Adipocyte (in vitro differentiated cells): ENCODE data around the gene SPINK5.

ENCODE experiments used
- DNase-seq: peaks from one replicate; pipeline ENCODE4 v3.0.0-alpha.2; 2015; ENCODE audit warnings: low read depth
- H3K27me3 ChIP-seq: replicated peaks from 2 replicates; pipeline ENCODE4 v1.7.0; 2013; ENCODE audit warnings: mild to moderate bottlenecking, low read length, moderate library complexity; ENCODE audit not compliant: control insufficient read depth, insufficient read depth
- H3K36me3 ChIP-seq: 2 replicates; pipeline ENCODE4 v1.7.0; 2013; ENCODE audit warnings: low read length, mild to moderate bottlenecking, moderate library complexity; ENCODE audit not compliant: control insufficient read depth, insufficient read depth, severe bottlenecking
- H3K4me1 ChIP-seq: 2 replicates; pipeline ENCODE4 v1.7.0; 2013; ENCODE audit warnings: mild to moderate bottlenecking, low read length, moderate library complexity; ENCODE audit not compliant: control insufficient read depth, insufficient read depth
- H3K4me3 ChIP-seq: 2 replicates; pipeline ENCODE4 v1.7.0; 2013; ENCODE audit warnings: mild to moderate bottlenecking, low read length, moderate library complexity
- H3K9ac ChIP-seq: 2 replicates; pipeline ENCODE4 v1.7.0; 2013; ENCODE audit warnings: mild to moderate bottlenecking, low read length, moderate library complexity
- H3K9me3 ChIP-seq: 2 replicates; pipeline ENCODE4 v1.7.0; 2013; ENCODE audit warnings: mild to moderate bottlenecking, low read length, moderate library complexity; ENCODE audit not compliant: control insufficient read depth

Gene SPINK5

GRCh38 chr5:148094336-148094735 is 30.6 kb downstream of the SPINK5 start:
- DNase-seq = no peak
- Histone ChIP-seq H3K36me3 (no peaks in the 10 kb centered on the region), H3K9me3 (no peaks in the 10 kb centered on the region), H3K4me3 (no peak overlapping the region), H3K4me1 (no peaks in the 10 kb centered on the region), H3K27me3 (peaks cover 11% of the 10 kb centered on the region), H3K9ac (no peak overlapping the region)

GRCh38 chr5:148104226-148104625 is 40.4 kb downstream of the SPINK5 start:
- Histone ChIP-seq H3K36me3 (no peaks in the 10 kb centered on the region), H3K4me3 (no peak overlapping the region), H3K27me3 (peaks cover 7% of the 10 kb centered on the region), H3K9me3 (no peaks in the 10 kb centered on the region), H3K9ac (no peak overlapping the region), H3K4me1 (no peaks in the 10 kb centered on the region)
- no peak for DNase-seq

- no peak for DNase-seq
- Histone ChIP-seq H3K9ac (no peak overlapping the region), H3K4me1 (no peaks in the 10 kb centered on the region), H3K36me3 (no peaks in the 10 kb centered on the region), H3K9me3 (no peaks in the 10 kb centered on the region), H3K27me3 (peaks cover 15% of the 10 kb centered on the region), H3K4me3 (no peak overlapping the region)
Observed at GRCh38 chr5:148107608-148108007, 43.8 kb downstream of the SPINK5 start.

- Histone ChIP-seq H3K27me3 (peaks cover 11% of the 10 kb centered on the region), H3K9me3 (no peaks in the 10 kb centered on the region), H3K36me3 (no peaks in the 10 kb centered on the region), H3K4me3 (no peak overlapping the region), H3K4me1 (no peaks in the 10 kb centered on the region), H3K9ac (no peak overlapping the region)
- no peak for DNase-seq
Observed at GRCh38 chr5:148113243-148113642, 49.5 kb downstream of the SPINK5 start.

- peaks cover 5% of the 10 kb centered on the region for H3K27me3 ChIP-seq
- DNase-seq = no peak
- H3K4me1 ChIP-seq = no peaks in the 10 kb centered on the region
- H3K9ac ChIP-seq = no peak overlapping the region
- H3K9me3 ChIP-seq = no peaks in the 10 kb centered on the region
- H3K4me3 ChIP-seq = no peak overlapping the region
- no peaks in the 10 kb centered on the region for H3K36me3 ChIP-seq
Observed at GRCh38 chr5:148120317-148120716, 56.5 kb downstream of the SPINK5 start.

GRCh38 chr5:148125641-148126040 is 61.9 kb downstream of the SPINK5 start:
- Histone ChIP-seq H3K36me3 (no peaks in the 10 kb centered on the region), H3K4me1 (no peaks in the 10 kb centered on the region), H3K4me3 (no peak overlapping the region), H3K9me3 (no peaks in the 10 kb centered on the region), H3K9ac (no peak overlapping the region), H3K27me3 (no peaks in the 10 kb centered on the region)
- DNase-seq = peak; percentile 15

- Histone ChIP-seq H3K4me1 (no peaks in the 10 kb centered on the region), H3K27me3 (peaks cover 6% of the 10 kb centered on the region), H3K4me3 (no peak overlapping the region), H3K9ac (no peak overlapping the region), H3K9me3 (no peaks in the 10 kb centered on the region), H3K36me3 (no peaks in the 10 kb centered on the region)
- DNase-seq = no peak
Observed at GRCh38 chr5:148135091-148136048, 71.6 kb downstream of the SPINK5 start.

GRCh38 chr5:148140846-148141245 is 77.1 kb downstream of the SPINK5 start:
- Histone ChIP-seq H3K4me3 (no peak overlapping the region), H3K9ac (no peak overlapping the region), H3K27me3 (peaks cover 3% of the 10 kb centered on the region), H3K9me3 (no peaks in the 10 kb centered on the region), H3K36me3 (no peaks in the 10 kb centered on the region), H3K4me1 (no peaks in the 10 kb centered on the region)
- no peak for DNase-seq

- Histone ChIP-seq H3K9ac (no peak overlapping the region), H3K4me3 (no peak overlapping the region), H3K4me1 (no peaks in the 10 kb centered on the region), H3K27me3 (peaks cover 3% of the 10 kb centered on the region), H3K9me3 (no peaks in the 10 kb centered on the region), H3K36me3 (no peaks in the 10 kb centered on the region)
- no peak for DNase-seq
Observed at GRCh38 chr5:148141645-148142044, 77.9 kb downstream of the SPINK5 start.

- DNase-seq = peak; percentile 6
- no peaks in the 10 kb centered on the region for H3K4me1 ChIP-seq
- H3K9ac ChIP-seq = no peak overlapping the region
- no peaks in the 10 kb centered on the region for H3K9me3 ChIP-seq
- no peaks in the 10 kb centered on the region for H3K27me3 ChIP-seq
- H3K36me3 ChIP-seq = no peaks in the 10 kb centered on the region
- H3K4me3 ChIP-seq = no peak overlapping the region
Observed at GRCh38 chr5:148145916-148146315, 82.1 kb downstream of the SPINK5 start.

- Histone ChIP-seq H3K27me3 (no peaks in the 10 kb centered on the region), H3K9me3 (no peaks in the 10 kb centered on the region), H3K36me3 (no peaks in the 10 kb centered on the region), H3K4me1 (no peaks in the 10 kb centered on the region), H3K9ac (no peak overlapping the region), H3K4me3 (no peak overlapping the region)
- DNase-seq = no peak
Observed at GRCh38 chr5:148146487-148146886, 82.7 kb downstream of the SPINK5 start.
